ENCODE data around the gene HHAT.

HHAT gene

DNA sequence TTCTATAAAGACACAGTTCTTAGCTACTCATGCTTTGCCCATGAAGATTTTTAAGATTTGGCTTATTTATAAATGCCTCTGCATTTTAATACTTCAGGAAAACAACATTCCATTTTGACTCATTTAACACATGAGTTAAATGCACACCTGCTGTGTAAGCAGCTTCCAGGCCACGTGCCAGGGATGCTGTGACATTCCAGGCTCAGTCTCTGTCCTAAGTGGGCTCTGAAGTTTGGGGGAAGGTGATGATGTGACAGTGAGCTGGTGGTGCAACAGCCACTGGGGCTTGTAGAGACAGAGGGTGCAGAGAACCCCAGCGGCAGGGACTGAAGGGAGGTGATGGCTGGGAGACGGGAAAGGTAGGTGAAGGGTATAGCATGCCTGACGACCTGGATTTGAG lies 40.7 kb downstream of the HHAT start:
- TF ChIP-seq, protein P1, sequence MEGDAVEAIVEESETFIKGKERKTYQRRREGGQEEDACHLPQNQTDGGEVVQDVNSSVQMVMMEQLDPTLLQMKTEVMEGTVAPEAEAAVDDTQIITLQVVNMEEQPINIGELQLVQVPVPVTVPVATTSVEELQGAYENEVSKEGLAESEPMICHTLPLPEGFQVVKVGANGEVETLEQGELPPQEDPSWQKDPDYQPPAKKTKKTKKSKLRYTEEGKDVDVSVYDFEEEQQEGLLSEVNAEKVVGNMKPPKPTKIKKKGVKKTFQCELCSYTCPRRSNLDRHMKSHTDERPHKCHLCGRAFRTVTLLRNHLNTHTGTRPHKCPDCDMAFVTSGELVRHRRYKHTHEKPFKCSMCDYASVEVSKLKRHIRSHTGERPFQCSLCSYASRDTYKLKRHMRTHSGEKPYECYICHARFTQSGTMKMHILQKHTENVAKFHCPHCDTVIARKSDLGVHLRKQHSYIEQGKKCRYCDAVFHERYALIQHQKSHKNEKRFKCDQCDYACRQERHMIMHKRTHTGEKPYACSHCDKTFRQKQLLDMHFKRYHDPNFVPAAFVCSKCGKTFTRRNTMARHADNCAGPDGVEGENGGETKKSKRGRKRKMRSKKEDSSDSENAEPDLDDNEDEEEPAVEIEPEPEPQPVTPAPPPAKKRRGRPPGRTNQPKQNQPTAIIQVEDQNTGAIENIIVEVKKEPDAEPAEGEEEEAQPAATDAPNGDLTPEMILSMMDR (IDR thresholded peaks at IDR 0.05; ENCODE audit: low read depth, low read length, missing control alignments): no peak
- DNase-seq (ENCODE audit: extremely low read depth, low read depth): no peak
- H3K4me3 ChIP-seq (replicated peaks; ENCODE audit: low read depth, low read length): no peak overlapping the region

DNA sequence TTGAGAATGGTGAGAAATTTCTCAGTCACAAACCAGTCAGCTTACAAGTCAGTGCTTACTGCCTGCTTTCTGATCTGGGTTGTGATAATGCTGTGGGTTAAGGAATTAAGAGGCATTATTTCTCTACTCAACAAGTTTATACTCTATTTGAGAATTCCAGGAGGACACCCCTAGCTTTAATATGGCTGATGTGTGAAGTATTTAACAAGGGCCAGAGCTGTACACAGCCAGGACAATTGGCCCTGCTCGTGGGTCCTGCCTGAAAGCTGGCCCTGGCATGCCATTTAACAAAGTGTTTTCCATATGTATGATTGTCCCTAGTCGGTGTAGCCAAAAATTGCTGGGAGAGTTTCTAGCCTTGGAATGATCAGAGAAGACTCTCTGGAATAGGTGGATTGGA lies 43.2 kb downstream of the HHAT start:
- no peak for DNase-seq (ENCODE audit: extremely low read depth, low read depth)
- no peak overlapping the region for H3K4me3 ChIP-seq (replicated peaks; ENCODE audit: low read depth, low read length)
- TF ChIP-seq, protein P1 (IDR thresholded peaks at IDR 0.05; ENCODE audit: low read depth, low read length, missing control alignments): no peak

DNA sequence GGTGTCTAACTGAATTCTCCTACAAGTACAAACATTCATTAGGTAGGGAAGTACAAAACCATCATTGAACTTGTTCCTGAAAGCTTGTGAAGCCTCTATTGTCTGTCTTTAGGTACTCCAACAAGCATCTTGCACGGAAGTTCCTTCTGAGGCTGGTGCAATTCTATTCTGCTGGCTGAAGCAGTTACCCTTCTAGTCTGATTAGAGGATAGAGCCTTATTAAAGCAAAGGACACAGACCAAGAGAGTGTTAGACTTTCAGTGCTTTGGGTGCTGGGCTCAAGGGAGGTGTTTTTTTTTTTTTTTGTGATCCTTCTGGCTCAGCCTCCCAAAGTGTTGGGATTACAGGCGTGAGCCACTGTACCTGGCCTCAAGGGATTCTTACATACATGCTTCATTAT lies 43.8 kb downstream of the HHAT start:
- no peak for DNase-seq (ENCODE audit: extremely low read depth, low read depth)
- no peak overlapping the region for H3K4me3 ChIP-seq (replicated peaks; ENCODE audit: low read depth, low read length)
- TF ChIP-seq, protein P1 (IDR thresholded peaks at IDR 0.05; ENCODE audit: low read depth, low read length, missing control alignments): no peak

DNA sequence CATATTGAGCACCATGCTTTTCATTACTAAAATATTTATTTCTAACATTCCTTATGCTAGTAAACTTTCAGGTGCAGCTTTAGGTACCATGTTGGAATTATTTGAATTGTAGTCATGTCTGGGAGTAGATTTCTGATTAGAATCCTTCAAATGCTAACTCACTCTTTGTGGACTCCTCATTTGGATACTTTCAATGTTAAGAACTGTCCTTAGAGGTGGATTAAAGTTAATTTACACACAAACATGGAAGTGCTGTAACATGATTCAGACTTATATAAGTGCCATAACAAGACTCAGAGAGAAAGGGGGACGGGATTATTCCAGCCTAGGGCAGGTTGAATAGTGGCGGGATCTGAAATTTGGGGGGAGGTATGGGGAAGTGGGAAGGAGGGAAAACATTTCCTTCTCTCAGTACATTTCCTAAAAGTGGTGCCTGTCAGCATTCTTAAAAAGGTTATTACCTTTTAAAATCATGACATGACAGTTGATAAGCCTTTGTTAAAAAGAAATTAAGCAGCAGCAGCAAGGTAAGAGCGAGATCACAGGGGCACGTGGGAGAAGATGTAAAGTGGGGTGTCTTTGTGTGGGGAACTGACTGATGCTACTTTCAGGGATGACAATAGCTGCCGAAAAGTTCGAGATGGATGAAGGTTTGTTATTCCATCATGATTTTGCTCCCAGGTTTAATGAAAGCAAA lies 44.4 kb downstream of the HHAT start:
- no peak for DNase-seq (ENCODE audit: extremely low read depth, low read depth)
- H3K4me3 ChIP-seq (replicated peaks; ENCODE audit: low read depth, low read length): no peak overlapping the region
- TF ChIP-seq, protein P1 (IDR thresholded peaks at IDR 0.05; ENCODE audit: low read depth, low read length, missing control alignments): no peak

DNA sequence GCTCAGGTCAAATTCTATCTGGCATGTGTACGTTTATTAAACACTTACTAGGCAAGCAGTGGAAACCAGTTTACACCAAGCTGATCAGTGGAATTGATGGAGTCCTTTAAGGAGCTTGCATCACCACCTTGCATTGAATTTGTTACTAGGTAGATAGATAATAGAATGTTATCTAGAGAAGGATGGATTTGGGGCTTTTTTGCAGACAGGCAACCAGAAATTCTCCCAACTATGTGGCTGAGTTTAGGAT lies 44.9 kb downstream of the HHAT start:
- H3K4me3 ChIP-seq (replicated peaks; ENCODE audit: low read depth, low read length): no peak overlapping the region
- TF ChIP-seq, protein P1 (IDR thresholded peaks at IDR 0.05; ENCODE audit: low read depth, low read length, missing control alignments): no peak
- no peak for DNase-seq (ENCODE audit: extremely low read depth, low read depth)

DNA sequence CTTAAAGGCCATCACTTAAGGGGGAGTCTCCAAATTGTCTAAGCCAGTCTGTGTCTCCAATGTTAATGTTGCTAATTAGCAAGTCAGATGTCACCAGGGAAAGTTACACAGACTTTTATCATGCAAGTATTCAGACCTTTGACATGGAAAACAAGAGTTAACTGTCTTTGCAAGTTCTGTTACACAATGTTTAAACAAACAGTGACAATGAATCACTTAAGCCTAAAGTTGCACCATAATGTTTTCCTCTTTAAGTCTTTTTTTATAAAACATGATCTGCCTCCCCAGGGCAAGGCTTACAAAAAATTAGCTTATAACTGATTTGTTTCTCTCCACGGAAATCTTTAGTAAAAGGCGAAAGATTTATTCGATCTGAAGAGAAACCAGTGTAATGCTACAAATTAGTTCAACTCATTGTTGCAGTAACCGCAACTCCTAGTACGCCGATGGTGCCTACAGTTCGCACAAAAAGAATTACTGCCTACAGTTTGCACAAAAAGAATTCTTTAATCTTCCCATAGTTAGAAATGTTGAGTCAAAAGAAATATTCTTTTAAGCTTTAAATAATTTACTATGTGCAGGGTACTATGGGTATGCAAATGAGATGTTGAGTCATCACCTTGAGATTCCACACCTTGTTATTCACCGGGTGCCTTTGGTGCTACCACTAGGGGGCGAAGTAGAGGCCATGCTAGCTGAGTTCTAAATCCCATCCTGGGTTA lies 45.3 kb downstream of the HHAT start:
- peak; percentile 94 for DNase-seq (ENCODE audit: extremely low read depth, low read depth)
- TF ChIP-seq, protein P1 (IDR thresholded peaks at IDR 0.05; ENCODE audit: low read depth, low read length, missing control alignments): peak; percentile 97
- H3K4me3 ChIP-seq (replicated peaks; ENCODE audit: low read depth, low read length): no peak overlapping the region

DNA sequence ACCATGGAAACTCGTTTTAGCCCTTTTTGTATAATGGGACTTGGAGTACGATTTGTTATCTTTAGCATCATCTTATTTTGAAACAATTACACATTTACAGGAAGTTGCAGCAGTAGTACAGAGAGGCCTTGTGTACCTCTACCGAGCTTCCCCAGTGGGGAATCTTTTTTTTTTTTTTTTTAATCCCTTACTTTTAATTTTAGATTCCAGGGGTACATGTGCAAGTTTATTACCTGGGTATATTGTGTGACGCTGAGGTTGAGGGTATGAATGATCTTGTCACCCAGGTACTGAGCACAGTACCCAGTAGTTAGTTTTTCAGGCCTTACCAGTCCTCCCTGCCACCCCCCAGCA lies 45.9 kb downstream of the HHAT start:
- no peak for DNase-seq (ENCODE audit: extremely low read depth, low read depth)
- no peak overlapping the region for H3K4me3 ChIP-seq (replicated peaks; ENCODE audit: low read depth, low read length)
- TF ChIP-seq, protein P1 (IDR thresholded peaks at IDR 0.05; ENCODE audit: low read depth, low read length, missing control alignments): no peak

Measured in HFF-Myc (cell line).